GM12872 (cell line): Measurements from ENCODE around the gene CNST.

Experiments used
- TF ChIP-seq, protein P1 (sequence below): IDR thresholded peaks from 3 replicates; pipeline ENCODE4 v1.5.1; 2011; ENCODE audit warnings: low read depth, mild to moderate bottlenecking, low read length, moderate library complexity; ENCODE audit not compliant: insufficient read depth

The CNST gene

DNA sequence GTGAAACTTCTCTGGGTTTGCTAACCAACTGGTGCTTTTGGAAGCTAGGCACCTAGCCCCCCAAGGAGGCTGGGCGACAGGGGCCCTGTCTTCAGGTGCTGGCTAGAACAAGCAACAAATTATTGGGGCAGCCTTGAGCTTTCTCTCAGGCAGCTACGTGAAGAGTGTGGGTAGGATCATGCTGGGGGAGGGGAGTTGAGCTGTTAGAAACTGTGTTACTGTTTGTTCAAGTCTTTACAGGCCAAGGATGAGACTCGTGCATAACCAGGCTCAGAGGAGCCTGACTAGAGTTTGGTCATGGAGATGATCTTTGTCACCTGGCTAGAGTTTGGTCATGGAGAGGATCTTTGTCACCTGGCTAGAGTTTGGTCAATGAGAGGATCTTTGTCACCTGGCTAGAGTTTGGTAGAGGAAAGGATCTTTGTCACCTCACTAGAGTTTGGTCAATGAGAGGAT lies 145.3 kb downstream of the CNST start:
- TF ChIP-seq, protein P1, sequence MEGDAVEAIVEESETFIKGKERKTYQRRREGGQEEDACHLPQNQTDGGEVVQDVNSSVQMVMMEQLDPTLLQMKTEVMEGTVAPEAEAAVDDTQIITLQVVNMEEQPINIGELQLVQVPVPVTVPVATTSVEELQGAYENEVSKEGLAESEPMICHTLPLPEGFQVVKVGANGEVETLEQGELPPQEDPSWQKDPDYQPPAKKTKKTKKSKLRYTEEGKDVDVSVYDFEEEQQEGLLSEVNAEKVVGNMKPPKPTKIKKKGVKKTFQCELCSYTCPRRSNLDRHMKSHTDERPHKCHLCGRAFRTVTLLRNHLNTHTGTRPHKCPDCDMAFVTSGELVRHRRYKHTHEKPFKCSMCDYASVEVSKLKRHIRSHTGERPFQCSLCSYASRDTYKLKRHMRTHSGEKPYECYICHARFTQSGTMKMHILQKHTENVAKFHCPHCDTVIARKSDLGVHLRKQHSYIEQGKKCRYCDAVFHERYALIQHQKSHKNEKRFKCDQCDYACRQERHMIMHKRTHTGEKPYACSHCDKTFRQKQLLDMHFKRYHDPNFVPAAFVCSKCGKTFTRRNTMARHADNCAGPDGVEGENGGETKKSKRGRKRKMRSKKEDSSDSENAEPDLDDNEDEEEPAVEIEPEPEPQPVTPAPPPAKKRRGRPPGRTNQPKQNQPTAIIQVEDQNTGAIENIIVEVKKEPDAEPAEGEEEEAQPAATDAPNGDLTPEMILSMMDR = no peak
